NCI-H2171 (cell line): Measurements from ENCODE around the gene CHD1.

ENCODE experiments used
- DNase-seq: peaks from one replicate; lab custom pipeline; 2025; lab: John Stamatoyannopoulos, UW

The CHD1 gene

DNA sequence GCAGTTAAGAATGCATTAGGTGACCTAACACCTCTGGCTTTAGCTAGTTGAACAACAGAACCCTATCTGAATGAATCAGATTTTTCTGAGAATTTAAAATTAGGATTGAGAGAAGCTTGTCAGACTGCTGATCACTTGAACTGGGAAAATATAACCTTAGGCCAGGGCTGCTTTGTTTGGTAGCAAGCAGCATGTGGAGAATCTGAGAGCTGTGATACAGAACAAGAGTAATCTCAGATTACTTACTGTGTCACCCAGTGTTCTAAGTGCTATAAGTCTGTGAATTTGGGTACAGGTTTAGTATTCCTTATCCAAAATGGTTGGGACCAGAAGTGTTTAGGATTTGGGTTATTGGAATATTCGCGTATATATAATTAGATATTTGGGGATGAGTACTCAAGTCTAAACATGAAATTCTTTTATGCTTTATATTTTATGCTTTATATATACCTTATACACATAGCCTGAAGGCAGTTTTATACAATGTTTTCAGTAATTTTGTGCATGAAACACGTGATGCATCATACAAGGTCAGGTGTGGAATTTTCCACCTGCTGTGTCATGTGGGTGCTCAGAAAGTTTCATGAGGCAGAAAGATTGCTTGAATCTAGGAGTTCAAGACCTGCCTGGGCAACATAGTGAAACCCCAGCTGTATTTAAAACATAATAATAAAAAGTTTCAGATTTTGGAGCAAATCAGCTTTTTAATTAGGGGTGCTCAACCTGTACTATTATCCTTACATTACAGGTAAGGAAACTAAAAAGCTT is 8.3 kb upstream of the CHD1 start:
- no peak for DNase-seq

DNA sequence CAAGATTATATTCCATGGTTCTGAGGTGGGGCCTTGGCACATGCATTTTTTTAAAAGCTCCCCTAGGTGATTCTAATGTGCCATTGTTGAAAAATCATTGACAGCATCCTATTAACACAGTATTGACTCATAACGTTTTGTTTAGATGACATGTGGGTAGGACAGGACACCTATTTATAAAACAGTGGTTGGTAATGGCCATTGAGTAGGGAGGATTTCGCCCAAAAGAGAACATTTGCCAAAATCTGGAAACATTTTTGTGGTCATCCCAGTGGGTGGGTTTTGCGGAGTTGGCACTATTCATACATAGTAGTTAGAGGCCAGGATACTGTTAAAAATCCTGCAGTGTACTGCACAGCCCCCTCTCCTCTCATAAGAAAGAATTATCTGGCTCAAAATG is 6.4 kb upstream of the CHD1 start:
- DNase-seq: no peak

GRCh38 chr5:98934546-98934945 is 5.7 kb upstream of the CHD1 start:
- DNase-seq: no peak

DNA sequence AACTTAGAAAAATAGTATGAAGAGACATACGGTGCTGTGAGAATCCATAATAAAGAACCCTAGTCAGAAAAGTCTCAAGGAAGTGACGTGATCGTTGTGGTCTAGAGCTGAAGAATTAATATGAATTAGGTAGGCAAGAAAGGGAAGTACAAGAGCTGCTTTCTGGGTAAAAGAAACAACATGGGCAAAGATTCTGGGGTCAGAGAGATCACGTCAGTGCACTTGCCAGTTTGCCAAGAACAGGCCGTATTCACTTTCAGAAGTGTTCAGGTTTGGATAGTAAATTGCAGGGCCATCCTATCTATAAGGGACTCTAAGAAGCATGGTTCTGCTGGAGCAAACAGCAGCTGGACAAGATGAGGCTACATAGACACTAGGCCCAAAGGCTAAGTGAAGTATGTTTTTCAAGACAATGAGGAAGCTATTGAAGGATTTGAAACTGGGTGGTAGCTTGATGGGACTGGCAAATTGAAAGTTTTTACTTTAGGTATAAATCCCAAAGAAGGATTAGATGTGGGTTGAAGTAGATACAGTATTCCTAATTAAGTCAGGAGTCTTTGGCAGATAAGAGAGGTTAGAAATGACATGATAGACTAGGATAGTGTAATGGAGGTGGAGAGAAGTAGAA is 4.8 kb upstream of the CHD1 start:
- DNase-seq: no peak

- no peak for DNase-seq
Observed at GRCh38 chr5:98930972-98931762, 2.4 kb upstream of the CHD1 start.

DNA sequence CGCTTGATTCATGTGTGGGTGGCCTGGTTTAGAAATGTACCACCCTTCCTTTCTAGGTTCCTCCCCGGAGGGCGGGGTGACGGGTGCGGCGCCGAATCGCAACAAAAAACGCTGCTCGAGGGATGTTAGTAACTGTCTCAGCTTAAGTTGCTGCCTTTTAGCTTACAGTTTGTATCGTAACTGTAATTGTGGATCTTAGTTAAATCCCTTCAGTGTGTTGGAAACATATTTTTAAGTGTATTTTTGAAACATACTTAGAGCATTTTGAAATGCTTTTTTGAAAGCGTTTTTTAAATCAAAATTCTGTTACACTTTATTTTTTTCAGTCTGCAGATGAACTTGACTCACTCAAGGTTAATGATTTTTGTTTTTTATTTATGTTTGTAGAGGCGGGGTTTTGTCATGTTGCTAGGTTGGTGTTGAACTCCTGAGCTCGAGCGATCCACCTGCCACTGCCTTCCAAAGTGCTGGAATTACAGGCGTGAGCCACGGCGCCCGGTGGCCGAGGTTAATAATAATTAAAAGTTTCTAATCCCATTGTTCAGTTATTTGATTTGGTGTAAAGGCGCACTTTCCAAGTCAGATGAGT is 997 bp upstream of the CHD1 start:
- DNase-seq: no peak

- no peak for DNase-seq
Observed at GRCh38 chr5:98927989-98928872, 576 bp downstream of the CHD1 start.

DNA sequence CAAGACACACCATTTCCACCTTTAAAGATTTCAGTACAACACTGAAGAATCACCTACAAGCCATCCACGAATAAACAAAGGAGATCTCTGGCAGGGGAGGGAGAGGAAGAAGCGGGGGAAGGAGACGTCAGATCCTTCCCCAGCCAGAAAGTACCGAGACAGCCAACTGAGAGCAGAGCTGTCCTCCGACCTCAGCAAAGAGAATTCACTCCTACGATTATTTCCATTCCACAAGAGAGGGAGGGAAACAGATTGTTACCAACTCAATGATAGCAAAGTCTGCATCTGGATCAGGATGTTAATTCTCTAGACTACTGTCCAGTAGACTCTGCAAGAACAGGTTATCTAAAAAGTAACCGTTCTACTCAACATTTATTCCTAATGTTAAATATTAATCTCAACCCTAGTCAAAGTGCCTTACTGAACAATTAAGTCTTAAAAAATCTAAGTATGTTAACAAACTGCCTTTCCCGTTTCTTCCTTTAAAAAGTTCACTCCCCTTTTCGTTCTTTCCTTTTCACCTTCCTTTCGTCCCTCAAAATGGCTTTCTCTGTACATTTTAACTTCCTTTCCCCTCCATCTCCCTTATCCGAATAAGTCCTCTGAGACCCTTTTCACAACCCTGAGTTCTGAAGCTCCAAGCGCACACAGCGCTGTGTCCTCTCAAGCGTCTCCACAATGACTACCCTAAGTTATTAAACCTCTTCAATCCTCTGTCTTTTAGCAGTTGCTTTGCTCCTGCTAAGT is 1.4 kb downstream of the CHD1 start:
- DNase-seq: no peak

DNA sequence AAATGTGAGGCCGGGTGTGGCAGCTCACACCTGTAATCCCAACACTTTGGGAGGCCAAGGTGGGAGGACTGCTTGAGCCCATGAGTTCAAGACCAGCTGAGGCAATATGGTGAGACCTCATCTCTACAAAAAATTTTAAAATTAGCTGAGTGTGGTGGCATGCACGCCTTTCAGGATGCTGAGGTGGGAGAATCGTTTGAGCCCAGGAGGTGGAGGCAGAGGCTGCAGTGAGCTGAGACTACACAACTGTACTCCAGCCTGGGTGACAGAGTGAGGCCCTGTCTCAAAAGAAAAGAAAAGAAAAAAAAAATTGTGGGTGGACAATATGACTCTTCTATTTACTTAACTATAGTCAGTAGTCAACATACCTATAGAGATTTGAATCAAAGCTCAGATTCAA is 4.8 kb downstream of the CHD1 start:
- DNase-seq: no peak

DNA sequence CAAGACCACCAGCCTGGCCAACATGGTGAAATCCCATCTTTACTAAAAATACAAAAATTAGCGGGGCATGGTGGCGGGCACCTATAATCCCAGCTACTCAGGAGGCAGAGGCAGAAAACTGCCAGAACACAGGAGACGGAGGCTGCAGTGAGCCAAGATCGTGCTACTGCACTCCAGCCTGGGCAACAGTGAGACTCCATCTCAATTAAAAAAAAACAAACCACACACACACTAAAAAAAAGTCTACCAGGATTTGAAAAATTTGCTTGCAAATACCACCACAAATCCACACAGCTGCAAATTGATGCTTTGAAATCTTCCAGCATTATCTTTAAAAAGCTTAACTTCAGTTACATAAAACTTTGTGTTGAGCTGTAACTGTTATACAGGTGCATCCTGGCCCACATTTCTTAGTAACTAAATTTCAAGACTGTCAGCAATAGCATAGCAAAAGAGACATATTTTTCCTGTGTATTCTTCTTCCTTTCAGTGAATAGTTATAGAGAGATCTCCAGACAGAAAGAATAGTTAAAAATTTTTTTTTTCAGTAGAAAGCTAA is 6.8 kb downstream of the CHD1 start:
- no peak for DNase-seq

DNA sequence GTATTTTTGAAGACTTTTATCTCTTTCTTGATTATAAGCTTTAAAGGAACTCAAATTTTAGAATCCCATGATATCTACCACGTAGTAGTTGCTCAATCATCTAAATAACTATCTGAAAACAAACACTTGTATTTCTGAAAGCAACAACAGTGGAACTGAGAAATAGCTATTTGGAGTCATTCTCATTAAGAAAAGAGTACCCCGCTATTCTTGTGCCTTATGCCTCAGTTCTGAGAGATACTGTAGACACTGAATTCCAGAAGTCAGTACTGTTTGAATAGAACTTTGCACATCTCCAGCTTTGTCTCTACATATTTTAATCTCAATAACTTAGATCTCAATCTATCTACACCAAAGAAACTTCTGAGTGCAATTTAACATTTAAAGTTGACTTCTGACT is 11.4 kb downstream of the CHD1 start:
- DNase-seq: no peak

GRCh38 chr5:98916540-98916939 is 12.3 kb downstream of the CHD1 start:
- no peak for DNase-seq

GRCh38 chr5:98913911-98914310 is 14.9 kb downstream of the CHD1 start:
- DNase-seq: no peak

DNA sequence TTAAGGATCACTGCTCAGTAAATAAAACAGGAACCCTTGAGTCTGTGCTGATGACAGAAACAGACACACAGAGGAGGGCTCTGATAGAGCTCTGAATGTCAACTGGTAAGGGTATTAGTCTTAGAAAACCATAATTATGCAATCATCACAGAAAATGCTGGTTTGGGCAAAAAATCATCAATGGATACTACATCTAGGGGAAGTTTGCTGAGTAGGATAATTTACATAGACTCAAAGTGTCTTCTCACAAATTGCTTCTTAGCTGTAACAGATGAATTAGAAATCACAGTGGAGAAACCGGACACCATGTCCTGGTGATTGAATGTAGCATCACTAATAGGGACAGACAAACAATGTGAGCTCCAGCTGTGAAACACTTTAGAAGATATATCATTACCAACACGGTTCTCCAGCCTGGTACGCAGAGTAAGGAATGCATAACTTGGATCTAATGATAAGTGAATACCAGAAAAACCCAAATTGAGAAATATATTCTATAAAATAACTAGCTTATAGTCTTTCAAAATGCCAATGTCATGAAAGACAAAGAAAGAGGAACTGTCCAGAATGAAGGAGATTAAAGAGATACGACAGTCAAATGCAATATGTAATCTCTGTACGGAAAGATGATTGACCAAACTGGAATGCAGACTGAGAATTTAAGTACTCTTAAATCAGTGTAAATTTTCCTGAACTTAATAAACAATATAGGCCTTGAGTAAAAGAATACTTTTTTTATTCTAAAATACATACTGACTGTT is 17.3 kb downstream of the CHD1 start:
- DNase-seq: no peak

- DNase-seq: no peak
Observed at GRCh38 chr5:98909363-98909762, 19.4 kb downstream of the CHD1 start.

GRCh38 chr5:98907951-98908350 is 20.9 kb downstream of the CHD1 start:
- no peak for DNase-seq

DNA sequence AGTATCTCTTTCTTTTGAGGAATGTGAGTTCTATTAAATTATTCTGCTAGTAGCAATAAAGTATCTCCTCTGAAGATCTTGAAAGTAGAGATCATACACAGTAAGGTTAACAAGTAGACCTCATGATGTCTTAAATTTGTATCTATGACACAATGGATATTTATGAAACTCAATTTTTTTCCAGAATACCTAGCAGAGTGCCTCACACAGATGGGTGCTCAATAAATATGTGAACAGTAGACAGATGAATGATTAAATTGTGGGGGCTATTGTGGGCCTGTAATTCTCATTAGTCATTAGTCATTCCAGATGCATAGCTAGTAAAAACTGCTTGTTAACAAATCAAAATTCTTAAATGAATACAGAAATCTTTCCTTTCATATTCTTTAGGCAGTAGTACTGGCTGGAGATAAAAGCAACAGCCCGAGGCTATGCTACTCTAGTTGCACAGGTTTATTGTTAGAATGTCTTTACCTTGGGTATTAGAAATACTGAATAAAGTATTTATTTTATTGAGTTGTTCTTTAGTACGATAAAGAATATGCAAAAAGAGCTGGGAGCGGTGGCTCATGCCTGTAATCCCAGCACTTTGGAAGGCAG is 22.0 kb downstream of the CHD1 start:
- DNase-seq: no peak

DNA sequence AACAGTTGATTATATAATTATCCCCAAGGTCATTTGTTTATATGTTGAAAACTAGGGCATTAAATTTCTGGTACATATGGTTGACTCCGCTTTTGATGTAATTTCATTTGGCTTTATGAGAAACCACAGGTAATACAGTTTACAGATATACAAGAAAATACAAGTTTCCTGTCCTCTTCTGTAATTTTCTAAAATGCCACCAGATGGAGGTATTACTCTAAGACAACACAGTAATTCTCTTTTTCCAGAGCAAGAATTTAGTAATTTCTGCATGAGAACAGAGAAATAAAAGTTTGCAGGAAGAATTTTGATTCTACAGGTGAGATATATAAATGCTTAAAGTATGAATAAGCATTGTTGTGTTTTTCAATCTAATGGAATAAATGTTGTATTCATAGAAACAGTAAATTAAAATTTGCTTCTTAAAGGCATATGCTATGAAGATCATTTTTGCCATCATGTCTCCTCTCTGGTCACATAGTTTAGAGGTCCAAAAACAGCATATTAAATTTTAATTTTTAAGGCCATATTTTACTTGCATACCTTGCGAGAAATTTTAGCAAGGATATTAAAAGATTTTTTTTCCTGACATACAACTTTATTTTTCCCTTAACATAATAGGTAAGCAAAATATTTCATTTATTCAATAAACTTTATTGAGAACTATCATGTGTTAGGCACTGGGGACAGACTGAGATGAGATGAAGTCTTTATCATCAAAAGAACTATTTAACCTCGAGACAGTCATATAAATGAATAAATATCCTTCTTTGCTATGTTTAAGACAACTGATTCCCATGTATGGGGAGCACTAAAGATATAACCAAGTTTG is 22.7 kb downstream of the CHD1 start:
- DNase-seq: no peak

DNA sequence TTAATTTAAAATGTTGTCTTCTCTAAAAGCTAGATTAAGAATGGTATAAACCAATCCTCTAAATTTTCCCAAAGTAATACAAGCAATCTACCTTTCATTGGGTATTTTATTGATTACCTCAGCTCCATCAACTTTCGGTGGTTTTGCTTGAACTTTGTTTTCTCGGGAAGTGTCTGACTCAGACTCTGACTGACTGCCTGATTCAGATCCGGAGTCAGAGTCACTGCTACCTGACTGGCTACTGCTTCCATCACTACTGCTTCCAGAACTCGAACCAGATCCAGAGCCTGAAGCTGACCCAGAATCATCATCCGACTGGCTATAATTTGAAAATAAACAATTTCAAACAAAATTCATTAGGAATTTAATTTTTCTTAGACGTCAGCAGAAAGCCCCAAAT is 24.0 kb downstream of the CHD1 start:
- DNase-seq: no peak
